GM19324 (cell line): ENCODE results near the gene SRPK1.
"Not testable (repeated sequence)": the region's sequence is repeated elsewhere in the genome, so short reads cannot be mapped to it uniquely, and the experiment has no call there.

Experiments
- ATAC-seq: cut with Tn5 transposase; IDR thresholded peaks from one replicate; pipeline ENCODE4 v1.9.1; 2021; ENCODE audit warnings: mild to moderate bottlenecking, moderate library complexity; ENCODE audit not compliant: unreplicated experiment, low FRiP score

The SRPK1 gene

DNA sequence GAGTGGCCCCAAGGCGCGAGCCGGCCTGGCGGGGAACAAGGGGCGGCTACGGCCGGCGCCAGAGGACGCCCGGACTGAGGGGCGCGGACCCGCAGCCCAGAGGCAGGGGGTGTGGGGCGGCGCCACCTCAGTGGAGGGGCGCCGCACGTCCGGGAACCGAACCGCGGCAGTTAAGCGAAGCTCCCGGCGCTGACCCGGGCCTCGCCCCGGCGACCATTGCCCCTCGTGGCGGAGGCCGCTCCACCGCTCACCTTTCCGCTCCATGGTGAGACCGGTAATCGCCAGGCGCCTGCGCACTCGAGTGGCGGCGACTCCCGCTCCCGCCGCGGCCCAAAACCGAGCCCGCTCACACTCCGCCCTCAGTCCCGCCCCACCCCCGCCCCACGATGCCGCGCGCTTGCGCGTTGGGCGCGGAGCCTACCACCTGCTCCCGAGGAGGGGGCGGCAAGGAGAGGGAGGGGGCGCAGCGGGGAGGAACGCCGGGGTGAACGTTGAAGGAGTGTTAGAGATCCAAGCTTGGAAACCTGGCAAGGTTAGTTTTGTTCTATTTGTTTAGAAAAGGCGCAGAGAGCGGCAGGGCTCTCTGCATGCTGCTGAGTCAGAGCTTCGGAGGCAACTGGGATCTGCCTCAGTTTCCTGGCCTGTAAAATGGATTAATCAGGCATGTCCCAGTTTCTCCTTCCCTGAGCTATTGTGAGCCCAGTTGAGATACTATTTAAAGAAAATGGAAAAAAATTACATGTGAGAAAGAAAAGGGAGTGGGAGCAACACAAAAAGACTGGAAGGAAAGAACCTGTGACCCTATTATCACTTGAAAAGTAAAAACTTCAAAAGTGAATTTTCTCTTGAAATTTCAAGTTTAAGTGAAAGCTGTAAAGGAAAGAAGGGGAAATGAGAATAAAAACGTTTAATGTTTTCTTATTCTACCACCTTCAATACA is at the start of gene SRPK1:
Gene SRPK1 (minus strand): TSS at position 306 of the 940 bp plus-strand sequence. CDS start 42 bp downstream, at position 264.
- peak; percentile 91 for ATAC-seq

DNA sequence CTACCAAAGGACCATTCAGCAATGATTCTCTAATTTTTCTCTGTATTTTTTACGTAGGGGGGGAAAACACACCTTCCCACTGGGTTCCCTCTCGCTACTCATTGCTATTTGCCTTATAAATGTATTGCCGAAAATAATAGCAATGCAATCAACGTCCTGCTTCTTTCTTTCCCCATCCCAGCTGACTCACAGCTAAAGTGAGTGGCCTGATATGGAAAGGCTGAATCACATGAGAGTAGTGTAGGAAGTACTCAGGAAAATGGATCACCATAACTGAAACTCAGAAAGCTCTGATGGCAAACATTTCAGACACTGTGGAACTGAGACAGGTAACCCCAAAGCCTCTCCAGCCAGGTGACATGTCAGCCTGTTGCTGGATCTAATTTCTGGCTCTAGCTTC is 49.3 kb upstream of the SRPK1 start:
- no peak for ATAC-seq

DNA sequence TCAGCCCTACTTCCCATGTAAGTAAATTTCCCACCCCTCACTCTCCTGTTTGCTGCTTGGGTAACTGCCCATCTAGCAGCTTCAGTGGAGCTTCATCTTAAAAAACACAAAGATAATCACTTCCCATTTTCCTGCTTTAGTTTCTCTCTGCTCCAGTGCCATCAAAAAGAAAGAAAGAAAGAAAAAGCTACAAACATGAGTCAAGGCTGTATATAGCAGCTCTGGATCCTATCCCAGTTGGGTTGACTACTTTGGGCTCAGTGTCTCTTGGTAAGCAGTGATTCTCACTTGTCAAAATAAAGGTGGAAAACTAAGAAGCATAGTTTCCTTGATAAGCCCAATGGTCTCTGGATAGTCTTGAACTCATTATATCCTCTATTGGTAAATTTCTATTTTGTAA is 48.7 kb upstream of the SRPK1 start:
- ATAC-seq, result no peak

DNA sequence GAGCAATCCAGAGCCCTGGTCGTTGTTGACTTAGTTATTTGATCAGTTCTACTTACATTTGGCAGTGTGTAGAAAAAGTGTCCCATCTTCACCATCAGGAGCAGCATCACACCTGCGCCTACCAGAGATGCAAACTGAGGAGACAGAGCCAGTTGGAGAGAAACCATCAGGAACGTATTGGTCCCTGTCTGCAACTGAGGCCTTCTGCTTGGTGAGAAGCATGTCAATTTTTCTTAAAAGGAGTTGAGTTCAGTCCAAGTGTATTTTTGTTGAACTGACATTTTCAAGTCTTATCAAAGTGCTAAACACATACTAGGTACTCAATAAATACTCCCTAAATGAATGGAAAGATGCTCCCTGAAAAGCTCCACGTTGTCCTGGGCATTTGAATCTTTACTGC is 47.9 kb upstream of the SRPK1 start:
- ATAC-seq, result no peak

DNA sequence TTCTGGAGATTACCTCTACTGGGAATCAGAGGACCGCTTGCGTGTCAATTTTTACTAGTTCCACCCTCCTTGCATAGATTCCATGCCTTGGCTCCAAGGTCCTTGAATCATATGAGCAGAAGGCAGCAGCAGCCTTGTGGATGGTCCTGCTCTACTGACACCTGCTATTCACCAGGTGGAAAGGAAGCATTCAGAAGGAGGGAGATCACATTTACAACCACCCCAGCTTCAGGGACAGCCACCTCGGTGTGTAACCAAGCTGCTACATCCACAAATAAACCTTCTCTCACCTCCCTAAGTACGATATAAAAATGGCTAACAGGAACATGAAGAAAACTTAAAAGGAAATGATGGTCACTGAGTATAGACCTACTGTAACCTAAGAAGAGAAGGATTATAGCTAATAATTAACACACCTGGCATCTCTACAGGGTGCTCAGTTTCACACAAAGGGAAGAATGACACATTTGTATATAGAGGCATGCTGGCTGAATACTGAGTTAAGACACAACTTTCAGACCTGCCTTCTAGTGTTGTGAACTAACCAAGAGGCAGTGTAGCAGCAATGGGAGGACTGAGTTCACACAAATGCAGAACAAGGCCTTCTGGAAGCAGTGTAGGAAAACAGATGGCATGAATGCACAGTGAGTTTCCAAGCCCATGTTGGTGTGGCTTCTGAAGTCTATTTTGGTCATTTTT is 46.3 kb upstream of the SRPK1 start:
- no peak for ATAC-seq

DNA sequence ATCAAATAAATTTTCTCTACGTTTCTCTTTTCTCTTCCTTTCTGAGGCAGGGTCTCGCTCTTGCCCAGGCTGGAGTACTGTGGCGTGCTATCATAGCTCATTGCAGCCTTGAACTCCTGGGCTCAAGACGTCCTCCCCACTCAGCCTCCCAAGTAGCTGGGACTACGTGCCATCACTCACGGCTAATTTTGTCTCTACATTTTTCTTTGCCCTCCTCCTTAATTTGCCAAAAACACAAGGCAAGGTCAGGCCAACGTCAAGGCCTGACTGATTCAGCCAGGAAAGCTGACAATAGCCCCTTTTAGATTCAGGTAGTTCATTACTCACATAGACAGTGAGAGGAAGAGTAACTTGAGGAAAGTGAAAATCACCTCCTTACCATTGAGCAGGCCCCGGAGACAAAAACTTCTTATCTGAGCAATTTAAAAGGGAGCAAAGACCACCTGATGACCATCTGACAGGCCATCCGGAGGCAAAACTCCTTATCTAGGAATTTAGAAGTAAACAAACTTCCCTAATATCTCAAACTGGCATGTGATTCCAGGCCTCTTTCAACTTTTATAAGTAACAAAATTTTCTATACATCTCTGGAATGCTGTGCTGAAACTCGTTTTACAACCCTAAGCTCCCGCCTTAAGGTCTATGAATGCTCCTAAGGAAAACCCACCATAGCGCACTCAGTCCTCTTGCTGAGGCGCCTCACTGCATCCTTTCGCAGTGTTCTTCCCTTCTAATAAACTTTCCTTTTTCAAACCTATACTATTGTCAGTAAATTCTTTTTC is 42.1 kb upstream of the SRPK1 start:
- ATAC-seq, result no peak

DNA sequence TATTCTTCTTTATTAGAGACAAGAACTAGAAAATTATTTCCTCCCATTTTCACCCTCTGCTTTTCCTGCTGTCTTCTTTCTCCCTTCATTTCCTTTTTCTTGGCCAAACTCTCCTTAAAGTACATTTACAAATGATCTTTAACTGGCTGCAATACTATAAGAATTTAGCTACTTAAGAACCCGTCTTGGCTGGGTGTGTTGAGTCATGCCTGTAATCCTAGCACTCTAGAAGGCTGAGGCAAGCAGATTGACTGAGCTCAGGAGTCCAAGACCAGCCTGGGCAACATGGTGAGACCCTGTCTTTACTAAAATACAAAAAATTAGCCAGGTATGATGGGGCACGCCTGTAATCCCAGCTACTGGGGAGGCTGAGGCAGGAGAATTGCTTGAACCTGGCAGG is 39.3 kb upstream of the SRPK1 start:
- ATAC-seq, result no peak

DNA sequence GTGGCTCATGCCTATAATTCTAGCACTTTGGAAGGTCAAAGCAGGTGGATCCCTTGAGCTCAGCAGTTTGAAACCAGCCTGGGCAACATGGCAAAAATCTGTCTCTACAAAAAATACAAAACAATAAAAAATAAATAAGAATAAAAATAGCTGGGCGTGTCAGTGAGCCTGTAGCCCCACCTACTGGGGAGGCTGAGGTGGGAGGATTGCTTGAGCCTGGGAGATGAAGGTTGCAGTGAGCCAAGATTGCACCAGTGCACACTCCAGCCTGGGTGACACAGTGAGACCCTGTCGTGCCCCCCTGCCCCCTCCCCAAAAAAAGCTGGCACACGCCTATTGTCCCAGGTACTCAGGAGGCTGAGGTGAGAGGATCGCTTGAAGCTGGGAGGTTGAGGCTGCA is 35.1 kb upstream of the SRPK1 start:
- ATAC-seq, result no peak

DNA sequence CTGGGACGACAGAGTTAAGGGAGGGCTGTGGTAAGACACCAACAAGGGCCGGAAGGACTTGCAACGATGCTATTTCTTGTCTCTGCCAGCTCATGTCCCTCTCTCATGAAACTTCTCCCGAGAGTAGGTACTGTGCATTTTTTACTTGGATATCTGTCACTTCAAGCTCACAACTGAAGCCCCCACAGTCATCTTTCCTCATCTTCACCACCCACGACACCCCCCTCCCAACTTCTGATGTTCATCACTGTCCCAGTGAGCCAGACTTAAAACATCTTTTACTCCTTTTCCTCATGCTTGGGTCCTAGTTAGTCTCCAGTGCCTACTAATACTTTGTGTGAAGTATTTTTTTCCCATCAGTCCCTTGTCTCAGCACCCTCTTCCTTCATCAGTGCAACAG is 34.6 kb upstream of the SRPK1 start:
- no peak for ATAC-seq

DNA sequence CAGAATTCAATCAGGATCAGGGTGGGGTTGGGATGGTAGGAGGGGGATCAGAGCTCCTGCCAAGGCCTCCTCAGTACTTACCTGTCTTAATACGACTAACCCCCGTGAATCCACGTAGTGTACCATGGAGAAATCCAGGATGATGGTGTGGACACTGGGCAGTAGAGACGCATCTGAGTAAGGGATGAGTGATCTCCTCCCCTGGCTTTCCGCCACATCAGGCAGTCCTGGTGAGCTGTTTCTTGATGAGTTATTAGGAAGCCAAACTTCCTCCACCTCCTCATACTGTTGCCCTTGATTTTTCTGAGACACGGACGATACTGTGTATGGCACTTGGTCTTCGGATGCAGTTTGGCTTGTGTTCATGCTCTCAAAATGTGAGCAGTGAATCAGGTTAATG is 34.2 kb upstream of the SRPK1 start:
- no peak for ATAC-seq

DNA sequence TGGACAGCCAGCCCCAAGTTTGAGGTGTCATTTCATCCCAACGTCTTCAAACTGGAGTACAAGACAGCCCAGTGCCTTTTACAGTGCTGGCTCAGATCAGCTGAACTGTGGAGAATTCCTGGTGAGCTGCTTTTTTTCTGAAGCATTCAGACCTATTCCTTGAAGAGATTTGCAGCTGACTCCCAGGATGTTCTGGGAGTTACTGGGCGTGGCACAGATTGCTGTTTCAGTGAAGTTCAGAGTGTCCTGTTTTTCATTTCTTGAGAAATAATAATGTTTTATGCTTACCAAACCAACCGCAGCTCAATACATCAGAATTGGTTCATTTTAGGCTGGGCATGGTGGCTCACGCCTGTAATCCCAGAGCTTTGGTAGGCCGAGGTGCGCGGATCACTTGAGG is 33.4 kb upstream of the SRPK1 start:
- ATAC-seq, result no peak

DNA sequence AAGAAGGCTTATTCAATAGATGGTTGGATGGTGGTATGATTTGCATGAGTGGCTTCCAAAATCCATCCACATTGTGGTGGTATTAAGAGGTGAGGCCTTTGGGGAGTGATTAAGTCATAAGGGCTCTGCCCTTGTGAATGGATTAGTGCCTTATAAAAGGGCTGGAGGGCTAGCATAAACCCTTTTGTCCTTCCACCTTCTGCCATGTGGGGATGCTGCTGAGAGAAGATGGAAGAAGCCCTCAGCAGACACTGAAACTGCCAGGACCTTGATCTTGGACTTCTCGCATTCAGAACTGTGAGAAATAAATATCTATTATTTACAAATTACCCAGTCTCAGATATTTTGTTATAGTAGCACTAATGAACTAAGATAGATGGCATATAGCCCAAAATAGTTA is 27.8 kb upstream of the SRPK1 start:
- no peak for ATAC-seq

DNA sequence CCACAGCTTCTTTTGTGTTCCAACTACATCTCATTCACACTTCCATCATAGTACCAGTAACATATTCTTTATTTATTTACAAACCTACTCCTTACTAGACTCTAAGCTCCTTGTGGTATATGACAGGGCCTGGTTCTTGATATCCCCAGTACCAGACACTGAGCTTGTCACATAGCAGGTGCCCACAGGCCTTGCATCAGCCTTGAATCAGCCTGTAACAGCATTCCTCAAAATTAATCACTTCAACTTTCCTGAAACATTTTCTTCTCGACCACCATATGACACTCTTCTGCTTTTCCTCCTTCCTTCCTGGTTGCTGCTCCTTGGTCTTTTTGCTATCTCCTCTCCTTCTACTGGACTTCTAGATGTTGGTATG is 24.7 kb upstream of the SRPK1 start:
- no peak for ATAC-seq

DNA sequence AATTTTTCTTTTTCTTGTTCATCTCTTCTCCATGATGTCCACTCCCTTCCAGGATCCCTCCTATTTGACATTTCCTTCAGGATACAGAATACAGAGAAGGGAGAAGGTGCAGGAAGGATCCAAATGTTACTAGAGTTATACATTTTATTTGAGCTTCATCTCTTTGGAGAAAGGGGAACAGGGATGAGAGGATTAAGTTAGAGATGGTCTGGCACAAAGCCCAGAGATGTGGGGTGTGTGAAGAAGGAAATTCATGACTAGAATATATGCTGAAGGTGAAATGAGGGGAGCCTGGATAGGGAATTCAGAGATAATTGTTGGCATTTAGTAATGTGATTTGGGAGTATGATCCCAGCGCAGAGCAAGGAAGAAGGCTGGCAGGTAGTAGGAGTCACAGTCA is 22.5 kb upstream of the SRPK1 start:
- ATAC-seq, result no peak

DNA sequence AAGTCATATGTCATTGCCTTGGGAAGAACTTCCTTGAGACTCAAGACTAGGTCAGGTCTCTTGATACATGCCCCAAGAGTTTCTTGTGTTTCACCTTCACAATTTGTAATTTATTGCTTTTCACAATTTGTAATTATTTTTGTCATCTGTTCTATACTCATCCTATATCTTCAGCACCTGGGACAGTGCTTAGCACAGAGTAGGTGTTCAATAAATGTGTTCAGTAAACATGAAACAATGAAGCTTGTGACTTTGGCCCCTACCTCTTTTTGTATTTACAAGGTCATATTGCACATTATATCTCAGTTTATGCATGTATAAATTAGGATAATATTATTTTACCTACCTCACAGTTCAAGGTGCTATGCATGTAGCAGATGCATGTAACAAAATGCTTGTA is 21.5 kb upstream of the SRPK1 start:
- ATAC-seq, result no peak

DNA sequence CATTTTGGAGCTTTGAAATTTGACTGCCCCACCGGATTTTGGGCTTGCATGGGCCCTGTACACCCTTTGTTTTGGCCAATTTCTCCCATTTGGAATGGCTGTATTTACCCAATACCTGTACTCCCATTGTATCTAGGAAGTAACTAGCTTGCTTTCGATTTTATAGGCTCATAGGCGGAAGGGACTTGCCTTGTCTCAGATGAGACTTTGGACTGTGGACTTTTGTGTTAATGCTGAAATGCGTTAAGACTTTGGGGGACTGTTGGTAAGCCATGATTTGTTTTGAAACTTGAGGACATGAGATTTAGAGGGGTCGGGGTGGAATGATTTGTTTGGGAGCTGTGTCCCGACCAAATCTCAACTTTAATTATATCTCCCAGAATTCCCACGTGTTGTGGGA is 20.3 kb upstream of the SRPK1 start:
- ATAC-seq, result not testable (repeated sequence)

DNA sequence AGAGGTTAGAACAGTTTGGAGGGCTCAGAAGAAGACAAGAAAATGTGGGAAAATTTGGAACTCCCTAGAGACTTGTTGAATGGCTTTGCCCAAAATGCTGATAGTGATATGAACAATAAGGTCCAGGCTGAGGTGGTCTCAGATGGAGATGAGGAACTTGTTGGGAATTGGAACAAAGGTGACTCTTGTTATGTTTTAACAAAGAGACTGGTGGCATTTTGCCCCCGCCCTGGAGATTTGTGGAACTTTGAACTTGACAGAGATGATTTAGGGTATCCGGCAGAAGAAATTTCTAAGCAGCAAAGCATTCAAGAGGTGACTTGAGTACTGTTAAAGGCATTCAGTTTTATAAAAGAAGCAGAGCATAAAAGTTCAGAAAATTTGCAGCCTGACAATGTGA is 19.1 kb upstream of the SRPK1 start:
- not testable (repeated sequence) for ATAC-seq

DNA sequence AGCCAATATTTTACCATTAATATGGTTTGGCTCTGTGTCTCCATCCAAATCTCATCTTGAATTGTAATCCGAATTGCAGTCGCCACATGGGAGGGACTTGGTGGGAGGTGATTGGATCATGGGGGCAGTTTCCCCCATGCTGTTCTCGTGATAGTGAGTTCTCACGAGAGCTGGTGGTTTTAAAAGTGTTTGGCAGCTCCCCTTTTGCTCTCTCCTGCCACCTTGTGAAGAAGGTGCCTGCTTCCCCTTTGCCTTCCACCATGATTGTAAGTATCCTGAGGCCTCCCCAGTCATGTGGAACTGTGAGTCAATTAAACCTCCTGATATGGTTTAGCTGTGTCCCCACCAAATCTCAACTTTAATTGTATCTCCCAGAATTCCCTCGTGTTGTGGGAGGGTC is 18.4 kb upstream of the SRPK1 start:
- ATAC-seq, result not testable (repeated sequence)

DNA sequence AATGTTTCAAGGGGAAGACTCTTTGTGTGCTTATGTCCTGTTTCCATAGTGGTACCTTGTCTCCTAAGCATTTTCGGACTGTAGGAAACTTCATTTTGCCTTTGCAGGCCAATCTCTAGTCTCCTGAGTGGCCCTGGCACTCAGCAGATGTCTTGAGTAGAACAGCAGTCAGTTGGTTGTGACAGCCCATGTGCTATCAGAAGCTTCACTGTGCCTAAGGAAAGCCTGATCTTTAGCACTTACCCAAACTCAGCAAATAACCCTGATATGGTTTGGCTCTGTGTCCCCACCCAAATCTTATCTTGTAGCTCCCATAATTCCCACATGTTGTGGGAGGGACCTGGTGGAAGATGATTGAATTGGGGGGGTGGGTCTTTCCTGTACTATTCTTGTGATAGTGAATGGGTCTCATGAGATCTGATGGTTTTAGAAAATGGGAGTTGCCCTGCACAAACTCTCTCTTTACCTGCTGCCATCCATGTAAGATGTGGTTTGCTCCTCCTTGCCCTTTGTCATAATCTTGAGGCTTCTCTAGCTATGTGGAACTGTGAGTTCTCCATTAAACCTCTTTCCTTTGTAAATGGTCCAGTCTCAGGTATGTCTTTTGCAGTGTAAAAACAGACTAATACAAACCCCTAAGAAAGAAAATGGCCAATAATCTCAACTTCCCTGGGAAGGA is 15.9 kb upstream of the SRPK1 start:
- ATAC-seq, result no peak

DNA sequence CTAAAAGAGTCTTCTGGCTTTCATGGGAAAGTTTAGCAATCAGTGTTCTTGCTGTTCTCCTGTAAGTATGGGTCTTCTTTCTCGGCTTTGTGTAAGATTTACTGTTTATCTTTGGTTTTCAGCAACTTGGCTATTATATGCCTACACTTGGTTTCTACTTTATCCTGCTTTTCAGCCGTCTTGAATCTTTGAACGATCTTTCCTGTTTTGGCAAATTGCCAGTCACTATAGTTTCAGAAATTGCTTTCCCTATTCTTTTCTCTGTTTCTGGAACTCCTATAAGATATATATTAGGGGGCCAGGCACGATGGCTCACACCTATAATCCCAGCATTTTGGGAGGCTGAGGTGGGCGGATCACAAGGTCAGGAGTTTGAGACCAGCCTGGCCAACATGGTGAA is 14.6 kb upstream of the SRPK1 start:
- no peak for ATAC-seq

DNA sequence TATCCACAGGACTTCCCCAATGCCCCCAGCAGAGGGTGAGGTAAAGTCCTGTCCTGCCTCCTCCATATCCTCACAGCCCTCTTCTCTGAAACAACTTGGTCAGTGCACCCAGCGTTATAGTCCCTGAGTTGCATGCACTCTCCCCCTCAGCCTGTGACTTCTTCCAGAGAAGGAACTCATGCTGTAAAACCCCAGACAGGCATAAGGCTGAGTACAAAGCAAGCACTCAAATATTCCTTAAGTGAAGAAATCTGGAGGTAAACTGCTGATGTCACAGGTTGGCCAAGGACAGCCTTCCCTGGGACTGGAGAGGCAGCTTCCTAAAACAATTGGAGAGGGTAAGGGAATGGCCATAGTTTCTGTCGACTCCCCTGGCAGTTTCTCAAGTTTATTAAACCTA is 12.9 kb upstream of the SRPK1 start:
- no peak for ATAC-seq
